ENCODE measurements around the gene SLC31A1.
"Not testable (repeated sequence)": the region's sequence is repeated elsewhere in the genome, so short reads cannot be mapped to it uniquely, and the experiment has no call there.

Gene SLC31A1

DNA sequence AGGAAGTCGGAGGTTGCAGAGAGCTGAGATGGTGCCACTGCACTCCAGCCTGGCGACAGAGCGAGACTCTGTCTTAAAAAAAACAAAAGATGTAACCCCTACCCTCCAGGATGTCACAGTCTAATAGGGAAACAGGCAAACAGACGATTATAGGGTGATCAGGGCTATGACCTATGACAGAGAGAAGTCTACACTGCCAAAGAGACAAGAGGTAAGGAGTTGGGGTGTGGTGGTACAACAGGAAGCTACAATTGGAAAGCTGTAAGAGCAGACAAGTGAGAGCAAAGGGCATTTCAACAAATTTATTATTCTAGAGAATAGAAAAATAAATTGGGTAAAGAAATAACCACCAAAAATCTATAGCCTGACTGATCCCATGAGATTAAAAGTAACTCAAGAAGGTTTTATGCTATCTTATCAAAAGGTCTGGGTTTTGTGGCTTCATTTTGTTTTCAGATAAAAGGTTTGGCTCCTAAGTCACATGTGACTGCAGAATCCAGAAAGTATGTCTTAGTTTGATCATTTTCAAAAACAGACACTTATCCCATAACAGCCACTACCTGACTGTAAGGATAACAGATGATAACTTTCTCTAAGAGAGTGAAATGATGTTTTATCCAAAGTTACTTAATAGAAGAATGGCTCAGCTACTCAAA is 46.7 kb downstream of the SLC31A1 start:
- no peak for DNase-seq

DNA sequence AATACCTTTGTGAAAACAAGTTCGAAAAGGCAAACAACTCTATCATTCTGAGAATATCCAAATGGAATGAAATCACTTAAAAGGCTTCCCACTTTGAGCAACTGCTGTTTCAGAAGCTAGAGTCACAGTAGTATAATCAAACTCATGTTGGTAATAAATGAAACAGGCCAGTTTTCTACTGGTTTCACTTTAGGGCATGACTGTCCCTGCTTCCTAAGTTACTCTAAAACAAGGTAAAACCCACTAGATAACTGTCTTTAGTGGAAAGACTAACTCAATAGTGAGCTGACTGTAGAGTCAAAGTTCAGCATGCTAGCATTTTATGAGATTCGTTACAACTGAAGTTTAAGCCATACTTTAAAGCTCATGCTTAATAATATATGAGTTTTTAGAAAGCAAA is 48.0 kb downstream of the SLC31A1 start:
- DNase-seq, result no peak

DNA sequence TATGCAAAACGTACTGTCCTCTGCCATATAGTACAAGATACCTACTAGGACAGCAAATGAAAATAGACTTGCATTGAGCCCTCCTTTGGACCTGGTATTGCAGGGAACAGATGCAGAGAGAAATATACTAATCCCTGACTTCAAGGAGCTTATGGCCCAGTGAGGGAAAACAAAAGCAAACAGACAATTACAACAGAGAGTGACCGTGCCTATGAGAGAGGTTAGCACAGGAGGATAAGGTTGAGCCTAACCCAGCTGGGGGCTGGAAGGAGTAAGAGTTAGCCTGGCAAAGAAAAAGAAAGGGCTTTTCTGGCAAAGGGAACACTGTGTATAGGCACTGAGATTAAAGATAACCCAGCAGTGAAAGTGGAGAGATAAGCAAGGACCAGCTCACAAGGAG is 48.5 kb downstream of the SLC31A1 start:
- DNase-seq, result no peak

DNA sequence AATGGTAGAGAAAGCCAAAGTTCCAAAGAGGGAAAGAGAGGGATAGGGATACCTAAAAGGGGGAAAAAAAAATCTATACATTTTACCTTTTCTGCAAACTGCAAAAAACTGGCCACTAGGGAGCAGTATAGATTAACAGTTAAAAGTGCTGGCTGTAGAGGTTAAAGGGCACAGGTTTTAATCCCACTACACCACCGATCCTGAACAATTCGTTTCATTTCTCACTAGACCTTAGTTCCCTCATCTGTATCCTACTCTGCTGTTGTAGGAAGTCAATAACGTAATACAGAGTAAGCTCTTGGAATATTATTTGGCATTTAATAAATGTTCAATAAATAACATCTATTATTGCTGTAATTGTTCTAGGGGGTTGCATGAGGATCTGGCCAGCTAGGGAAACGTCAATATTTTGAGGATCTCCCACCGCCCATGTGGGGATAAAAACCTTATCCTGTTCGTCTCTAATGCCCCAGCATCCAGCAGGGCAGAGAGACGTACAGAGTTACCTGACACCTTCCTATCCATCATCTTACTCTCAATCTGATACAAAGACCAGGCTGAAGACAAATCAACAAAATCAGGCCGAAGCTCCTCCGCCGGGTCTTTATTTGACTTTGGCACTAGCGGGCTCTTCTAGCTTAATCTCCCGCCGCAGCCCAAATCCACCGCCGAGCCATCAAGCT is 53.3 kb downstream of the SLC31A1 start:
- peak; percentile 70 for DNase-seq

DNA sequence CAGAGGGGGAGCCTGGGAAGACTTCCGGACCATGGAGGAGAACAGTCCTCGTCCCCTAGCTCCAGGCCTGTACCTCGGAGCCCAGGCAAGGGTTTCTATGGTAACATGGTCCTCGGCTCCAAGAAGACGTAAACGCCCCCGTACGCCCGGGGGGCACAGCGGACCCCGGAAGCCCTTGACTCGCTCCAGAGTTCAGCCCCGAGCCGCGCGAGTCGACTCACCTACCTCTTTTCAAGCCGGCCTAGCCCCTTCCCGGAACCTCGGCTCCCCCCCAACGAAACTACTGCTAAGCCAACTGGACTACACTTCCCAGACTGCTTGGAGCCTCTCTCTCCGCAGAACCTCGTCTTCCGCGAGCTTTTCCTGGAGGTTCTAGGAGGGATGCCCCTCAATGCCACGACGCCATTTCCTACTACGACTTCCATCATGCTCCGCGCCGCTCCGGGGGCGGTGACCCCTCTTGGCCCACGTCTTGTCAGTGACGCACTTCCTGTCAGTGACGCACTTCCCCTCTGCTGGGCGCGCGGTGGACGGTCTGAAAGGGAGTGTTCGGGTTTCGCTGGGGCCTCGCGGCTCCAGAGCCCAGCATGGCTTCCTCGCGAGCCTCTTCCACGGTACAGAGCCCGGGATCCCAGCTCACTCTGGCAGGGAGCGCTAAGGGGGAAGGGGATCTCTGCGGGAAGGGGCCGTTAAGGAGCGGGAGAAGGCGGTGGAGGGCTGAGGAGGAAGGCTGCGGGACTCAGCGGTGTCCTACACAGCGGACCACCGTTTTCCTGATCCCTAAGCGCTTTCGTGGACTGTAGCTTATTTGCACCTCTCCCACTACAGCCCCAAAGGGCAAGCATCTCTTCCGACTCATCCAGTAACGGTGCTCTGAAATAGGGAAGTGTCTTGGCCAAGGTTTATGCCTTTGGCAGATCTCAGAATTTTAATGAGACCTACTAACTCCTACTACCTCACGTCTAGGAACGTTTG is 54.1 kb downstream of the SLC31A1 start, which contains the start of the genes CDC26 and PRPF4:
Gene CDC26, minus strand, starts transcription at position 416 of the 975 bp plus-strand sequence. CDS start 3,065 bp downstream, outside the sequence.
Gene PRPF4, plus strand, starts transcription at position 502 of the 975 bp plus-strand sequence. Its CDS starts 86 bp downstream, at position 588.
- peak; percentile 99 for DNase-seq

DNA sequence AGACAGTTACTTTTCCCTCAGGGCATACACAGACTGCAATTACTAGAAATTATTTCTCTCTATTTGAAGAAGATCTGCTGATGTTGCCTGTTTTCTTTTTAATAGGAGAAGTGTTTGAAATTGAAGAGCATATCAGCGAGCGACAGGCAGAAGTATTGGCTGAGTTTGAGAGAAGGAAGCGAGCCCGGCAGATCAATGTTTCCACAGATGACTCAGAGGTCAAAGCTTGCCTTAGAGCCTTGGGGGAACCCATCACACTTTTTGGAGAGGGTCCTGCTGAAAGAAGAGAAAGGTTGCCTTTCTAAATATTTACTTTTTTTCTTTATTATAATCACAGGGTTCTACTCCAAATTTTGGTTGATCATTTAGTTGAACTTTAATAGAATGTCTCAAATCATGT is 57.5 kb downstream of the SLC31A1 start:
- DNase-seq, result no peak

DNA sequence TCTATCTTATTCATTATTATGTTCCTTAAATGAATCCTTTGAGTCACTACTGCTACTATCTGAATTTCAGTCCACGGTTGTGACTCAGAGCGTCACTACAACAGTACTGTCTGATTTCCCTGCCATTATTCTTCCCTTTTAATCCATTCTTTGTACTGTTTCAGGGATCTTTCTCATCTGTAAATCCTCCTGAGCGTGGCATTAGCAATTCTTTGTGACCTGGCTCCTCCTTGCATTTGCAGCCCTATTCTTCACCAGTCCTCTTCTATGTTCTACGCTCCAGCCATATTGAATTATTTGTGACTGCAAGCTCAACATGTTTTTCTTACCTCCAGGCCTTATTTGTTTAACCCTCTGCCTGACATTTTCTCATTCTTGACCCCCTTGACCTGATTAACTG is 60.0 kb downstream of the SLC31A1 start:
- no peak for DNase-seq

DNA sequence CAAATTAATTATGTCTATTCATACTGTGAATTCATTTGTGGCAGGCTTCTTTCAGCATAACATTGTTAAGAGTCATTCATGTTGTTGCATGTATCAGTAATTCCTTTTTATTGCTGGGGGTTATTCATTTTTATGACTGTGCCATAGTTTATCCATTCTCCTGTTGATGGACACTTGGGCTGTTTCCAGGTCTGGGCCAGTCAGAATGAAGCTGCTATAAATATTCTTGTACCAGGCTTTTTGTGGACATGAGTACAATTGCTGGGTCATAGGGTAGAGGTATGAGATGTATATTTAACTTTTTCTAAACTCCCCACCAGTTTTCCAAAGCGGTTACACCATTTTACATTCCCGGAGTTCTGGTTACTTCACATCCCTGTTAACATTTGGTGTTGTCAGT is 67.7 kb downstream of the SLC31A1 start:
- no peak for DNase-seq

DNA sequence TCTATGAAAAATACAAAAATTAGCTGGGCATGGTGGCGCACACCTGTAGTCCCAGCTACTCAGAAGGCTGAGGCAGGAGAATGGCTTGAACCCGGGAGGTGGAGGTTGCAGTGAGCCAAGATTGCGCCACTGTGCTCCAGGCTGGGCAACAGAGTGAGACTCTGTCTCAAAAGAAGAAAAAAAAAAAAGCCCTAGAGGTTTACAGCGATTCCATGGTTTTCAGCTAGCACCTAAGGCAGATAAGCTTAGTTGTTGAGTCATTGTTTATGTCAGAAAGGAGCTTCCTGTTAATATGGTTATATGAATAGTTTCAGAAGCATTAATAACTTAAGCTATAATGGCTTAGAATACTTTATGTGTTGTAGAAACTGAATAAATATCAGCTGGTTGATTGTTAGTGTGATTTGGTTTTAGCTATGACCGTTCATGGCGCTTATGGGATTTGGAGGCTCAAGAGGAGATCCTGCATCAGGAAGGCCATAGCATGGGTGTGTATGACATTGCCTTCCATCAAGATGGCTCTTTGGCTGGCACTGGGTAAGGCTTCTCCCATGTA is 68.8 kb downstream of the SLC31A1 start:
- no peak for DNase-seq

DNA sequence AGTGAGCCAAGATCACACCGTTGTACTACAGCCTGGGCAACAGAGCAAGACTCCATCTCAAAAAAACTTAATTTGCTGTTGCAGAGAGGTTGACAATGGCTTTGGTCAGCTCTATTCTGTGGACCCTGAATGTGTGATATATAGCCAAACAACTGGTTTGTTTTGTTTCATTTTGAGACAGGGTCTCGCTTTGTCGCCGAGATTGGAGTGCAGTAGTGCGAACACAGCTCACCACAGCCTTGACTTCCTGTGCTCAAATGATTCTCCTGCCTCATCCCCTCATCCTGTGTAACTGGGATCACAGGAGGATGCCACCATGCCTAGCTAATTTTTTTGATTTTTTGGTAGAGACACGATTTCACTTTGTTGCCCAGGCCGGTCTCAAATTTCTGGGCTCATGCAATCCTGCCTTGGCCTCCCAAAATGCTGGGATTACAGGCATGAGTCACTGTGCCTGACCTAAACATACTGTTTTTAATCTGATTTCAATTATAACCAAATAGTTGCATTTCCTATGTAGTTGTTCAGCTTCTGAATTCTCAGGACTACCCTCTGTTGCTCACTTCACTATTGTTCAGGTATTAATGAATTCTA is 72.0 kb downstream of the SLC31A1 start:
- DNase-seq, result no peak

DNA sequence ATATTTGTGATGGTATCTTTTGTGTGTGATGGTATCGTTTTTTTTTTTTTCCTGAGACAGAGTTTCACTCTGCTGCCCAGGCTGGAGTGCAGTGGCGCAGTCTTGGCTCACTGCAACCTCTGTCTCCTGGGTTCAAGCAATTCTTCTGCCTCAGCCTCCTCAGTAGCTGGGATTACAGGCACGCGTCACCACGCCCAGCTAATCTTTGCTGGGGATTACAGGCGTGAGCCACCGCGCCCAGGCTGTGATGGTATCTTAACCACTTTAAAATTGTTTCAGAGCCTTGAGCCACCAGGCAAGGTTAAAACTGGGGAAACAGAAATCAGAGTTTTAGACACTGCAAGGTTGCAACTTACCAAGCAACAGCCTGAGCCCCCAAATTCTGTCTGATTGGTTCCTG is 74.9 kb downstream of the SLC31A1 start:
- not testable (repeated sequence) for DNase-seq

DNA sequence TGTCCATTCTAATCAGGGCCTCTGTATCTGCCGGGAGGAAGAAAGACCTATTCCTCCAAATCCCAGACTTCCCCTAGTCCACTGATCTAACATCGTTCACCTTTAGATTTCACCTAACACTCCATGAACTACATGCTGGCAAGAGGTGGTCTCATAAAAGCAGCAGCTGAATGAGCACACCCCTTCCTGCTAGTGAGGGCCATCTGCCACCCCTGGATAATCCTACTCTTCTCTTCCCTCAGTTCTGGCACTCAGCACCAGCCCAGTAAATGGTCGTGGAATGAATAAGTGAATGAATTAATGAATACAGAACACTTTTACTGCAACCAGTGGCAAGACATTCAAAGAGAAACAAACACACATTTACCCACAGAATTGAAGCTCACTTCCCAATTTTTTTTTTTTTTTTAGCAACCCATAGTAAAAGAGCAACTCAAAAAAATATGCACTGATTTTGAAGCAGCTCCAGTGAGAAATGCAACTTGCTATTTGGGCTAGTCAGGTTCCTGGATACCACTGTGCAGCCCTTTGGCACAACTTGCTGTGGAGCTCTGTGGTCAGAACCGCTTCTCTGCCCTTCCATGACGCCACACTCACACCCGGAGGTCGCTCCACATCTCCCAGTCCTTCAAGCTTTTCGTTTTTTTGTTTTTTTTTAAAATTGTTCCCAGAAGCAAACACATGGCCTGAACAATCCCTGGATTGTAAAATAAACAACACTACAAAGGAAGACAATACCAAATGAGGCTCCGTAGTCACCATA is 75.6 kb downstream of the SLC31A1 start:
- no peak for DNase-seq

DNA sequence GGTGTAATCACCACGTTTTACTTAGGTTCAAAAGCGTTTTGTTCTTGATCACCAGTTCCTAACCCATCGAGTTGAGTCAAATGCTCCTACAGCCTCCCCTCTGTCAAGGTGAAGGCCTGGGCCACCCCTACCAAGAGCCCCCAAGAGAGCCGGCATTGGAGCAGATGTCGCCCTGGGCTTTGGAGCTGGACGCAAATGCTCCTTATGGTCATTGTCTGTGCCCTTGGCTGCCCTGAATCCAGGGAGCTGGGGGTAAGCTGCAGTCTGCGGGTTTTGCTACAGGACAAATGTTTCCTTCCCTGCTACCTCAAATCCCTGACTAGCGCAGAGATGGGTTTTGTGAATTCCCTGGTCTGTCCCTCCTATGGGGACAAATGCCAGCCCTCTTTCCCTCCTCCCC is 77.0 kb downstream of the SLC31A1 start:
- DNase-seq, result no peak

DNA sequence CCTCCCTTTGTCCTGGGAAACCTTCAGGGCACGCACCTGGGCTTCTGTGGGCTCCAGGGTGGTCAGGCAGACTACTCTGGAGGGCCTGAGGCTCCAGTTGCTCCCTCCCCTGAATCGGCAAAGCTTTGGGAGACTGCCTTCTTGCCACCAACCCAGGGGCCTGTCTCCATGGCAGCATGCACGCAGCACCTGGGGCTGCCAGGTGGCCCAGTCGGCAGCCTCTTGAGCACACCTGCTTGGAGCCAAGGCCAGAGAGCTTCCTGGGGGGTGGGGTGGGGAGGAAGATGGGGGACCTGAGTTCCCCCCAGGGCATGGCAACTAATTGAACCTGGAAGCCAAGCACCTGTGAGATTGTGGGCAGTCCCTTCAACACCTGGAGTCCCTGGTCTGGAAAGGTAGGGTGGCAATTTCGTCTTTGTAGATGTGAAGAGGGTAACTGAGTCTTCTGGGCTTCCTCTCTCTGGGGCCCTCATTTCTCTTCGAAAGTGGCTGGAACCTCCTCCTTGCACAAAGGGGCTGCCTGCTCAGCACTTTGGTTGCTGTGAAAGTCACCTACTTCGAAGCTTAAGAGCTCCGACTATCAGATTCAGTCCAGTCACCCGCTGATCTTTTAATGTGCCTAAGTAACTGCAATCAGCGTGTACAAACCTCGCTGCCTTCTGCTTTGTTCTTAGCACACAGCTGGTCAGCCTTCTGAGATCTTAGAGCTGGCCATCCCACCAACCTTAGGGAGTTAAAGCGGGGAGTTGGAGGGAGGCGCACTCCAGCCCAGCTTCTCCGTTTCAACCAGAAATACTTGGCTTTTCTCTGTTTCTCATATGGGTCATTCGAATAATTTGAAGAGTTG is 77.8 kb downstream of the SLC31A1 start:
- no peak for DNase-seq

DNA sequence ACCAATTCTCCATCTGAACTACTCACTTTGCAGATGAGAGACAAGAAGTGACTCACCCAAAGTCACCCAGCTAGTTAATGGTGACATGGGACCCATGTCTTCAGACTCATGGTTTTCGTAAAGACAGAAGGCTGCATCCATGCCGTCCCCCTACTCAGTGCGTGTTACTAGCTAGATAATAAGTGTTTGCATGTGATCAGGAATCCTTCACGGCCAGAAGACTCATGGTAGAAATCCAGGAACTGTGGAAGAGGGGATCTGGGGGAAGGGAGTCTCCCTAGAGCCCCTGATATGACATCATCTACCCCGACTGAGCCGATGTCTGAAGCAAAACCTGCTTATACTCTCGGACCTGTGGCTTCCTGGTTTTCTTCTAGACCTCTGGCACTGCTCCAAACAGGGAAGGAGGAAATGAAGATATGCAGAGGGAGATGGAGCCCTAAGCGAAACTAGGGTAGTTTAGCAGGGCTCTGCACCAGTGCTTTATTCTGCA is 78.5 kb downstream of the SLC31A1 start:
- DNase-seq, result no peak

DNA sequence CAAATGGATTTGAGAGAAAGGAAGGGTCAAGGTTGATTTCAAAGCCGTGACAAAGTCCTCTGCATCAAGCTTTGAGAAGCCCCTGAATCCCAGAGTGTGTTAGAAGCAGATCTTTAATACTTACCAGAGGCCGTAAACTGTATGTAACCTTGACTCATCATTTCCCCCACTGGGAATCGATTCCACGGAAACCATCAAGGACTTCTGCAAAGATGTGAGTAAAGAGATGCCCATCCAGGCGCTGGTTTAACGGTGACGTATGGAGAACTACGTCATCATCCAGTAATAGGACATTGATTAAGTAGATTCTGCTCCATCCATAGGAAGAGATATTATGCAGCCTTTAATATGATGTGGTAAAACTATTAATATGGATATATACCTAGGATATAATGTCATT is 80.2 kb downstream of the SLC31A1 start:
- DNase-seq, result no peak

DNA sequence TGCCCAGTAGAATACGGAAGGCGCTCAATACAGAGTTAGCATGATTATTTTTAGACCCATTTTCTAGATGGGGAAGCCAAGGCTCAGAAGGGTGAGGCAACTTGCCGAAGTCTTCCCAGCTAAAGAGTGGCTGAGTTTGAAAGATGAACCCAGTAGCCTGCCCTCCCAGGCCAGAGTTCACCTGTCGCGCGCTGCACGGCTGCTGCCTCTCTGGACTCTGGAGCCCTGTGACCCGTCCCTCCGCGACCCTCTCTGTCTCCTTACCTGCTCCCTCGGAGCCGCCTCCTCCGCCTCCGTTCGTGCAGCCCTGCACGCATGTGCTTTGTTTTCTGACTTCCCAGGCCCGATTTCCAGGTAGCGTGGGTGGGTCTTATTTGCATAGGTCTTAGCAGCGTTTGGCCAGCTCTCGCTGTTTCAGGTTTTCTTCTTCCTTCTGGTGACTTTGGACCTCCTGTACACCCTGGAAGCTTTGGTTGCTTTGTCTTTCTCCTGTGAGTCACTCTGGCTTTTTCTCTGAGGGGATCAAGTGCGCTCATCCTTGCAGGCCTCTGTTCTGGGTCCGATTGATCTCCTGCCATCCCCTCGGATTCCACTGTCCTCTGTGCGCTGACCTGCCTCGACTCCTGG is 81.6 kb downstream of the SLC31A1 start, which contains the start of gene RNF183:
Gene RNF183, minus strand, starts transcription at position 585 of the 627 bp plus-strand sequence. CDS start 5,192 bp downstream, outside the sequence.
- DNase-seq, result no peak

DNA sequence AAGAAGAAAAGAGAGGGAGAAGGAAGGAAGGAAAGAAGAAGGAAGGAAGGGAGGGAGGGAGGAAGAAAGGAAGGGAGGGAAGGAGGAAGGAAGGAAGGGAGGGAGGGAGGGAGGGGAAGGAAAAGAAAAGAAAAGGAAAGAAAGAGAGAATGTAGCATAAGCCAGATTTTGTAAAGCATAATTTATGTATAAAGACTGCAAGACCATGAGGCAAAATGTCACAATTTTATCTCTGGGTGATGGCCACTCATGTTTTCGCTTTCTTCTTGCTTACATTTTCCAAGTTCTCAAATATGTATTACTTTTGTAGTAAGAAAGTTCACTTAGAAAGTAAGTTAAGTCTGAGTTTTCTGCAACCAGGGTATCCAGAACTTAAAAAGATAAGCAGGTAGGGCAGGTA is 85.2 kb downstream of the SLC31A1 start:
- DNase-seq, result no peak

DNA sequence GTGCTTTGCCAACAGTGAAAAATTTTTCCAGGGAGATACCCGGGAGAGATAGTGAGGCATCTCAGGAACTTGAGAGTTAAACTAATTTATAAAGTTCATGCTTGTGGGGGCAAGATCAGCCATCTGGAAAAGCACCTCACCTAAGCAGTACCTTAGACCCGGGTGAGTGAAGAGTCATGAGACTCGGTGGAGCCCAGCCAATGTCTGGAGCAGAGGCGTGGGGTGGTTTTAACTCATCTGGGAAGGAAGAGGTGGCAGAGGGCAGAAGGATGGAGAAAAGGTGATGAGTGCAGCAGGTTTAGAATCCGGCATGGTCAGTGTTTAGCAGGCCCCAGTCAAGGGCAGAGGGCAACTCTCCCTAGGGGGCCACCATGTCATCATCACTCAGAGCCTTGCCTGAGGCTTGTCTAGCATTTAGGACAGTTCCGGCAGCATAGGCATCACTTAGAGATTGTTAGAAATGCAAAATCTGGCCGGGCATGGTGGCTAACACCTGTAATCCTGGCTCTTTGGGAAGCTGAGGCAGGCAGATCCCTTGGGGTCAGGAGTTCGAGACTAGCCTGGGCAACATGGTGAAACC is 86.1 kb downstream of the SLC31A1 start:
- DNase-seq, result no peak

Measured in midbrain (tissue), 1 donor.